K562 (cell line): ENCODE results near the gene CNR2. TPM values are rescaled to one million over a fixed set of nuclear protein-coding genes. Genes with fewer than 3 reads are reported as not detected.
A peak's percentile ranks its signal among the peaks of the same experiment; 100 is the strongest.

ENCODE experiments used
- ATAC-seq: fragments of 200-7000 bp; cut with Tn5 transposase; 3 replicates; pipeline ENCODE4 v1.9.1; 2020; ENCODE audit warnings: moderate library complexity
- BruUV-seq: library from RNA; stranded (reverse); fragments of 400-500 nt; replicated peaks from 2 replicates; lab custom pipeline; 2021; lab: Mats Ljungman, UMichigan
- CTCF ChIA-PET: fragments of 300-600 bp; formaldehyde crosslinking; extraction: SDS; loops from one replicate; lab custom pipeline; 2021; ENCODE audit warnings: low intra/inter-chr PET ratio; lab: Yijun Ruan, JAX
- POLR2A ChIA-PET: fragments of 300-600, 350-650 bp; sonication (Branson Sonifier 250); formaldehyde crosslinking; extraction: SDS; loops from one replicate; lab custom pipeline; 2021; ENCODE audit warnings: antibody characterized with exemption, inconsistent platforms; lab: Yijun Ruan, JAX
- DNase-seq, 4 experiments: peaks; one replicate each; pipeline versions ENCODE4 v3.0.0 to v3.0.0-alpha.2; 2011 to 2018; ENCODE audit warnings: low spot score in 3 of 4, mixed read lengths in 3 of 4; ENCODE audit errors: extremely low read depth in 1 of 4
- FAIRE-seq: peaks from 2 replicates; lab custom pipeline; 2011; peaks lifted over from hg19 to GRCh38; lab: Jason Lieb, UNC
- H2AFZ ChIP-seq: 2 replicates; pipeline ENCODE4 v1.6.0; 2011; ENCODE audit warnings: low read depth, low read length, control low read depth, inconsistent platforms
- H3K27ac ChIP-seq: fragments of 200-600 bp; 3 replicates; pipeline ENCODE4 v1.8.0; 2011; ENCODE audit warnings: low read depth, mild to moderate bottlenecking, control low read depth, inconsistent platforms, low read length, moderate library complexity, mixed read lengths; ENCODE audit errors: extremely low read depth
- H3K27me3 ChIP-seq, 2 experiments: fragments of 300-600 bp in 1 of 2; 2 replicates in 1 of 2; 3 replicates in 1 of 2; pipeline versions ENCODE4 v1.6.0 to v1.8.0; 2011; ENCODE audit warnings: inconsistent platforms in 2 of 2, low read length in 2 of 2, mild to moderate bottlenecking in 1 of 2, mixed read lengths in 1 of 2, moderate library complexity in 1 of 2; ENCODE audit not compliant: control insufficient read depth in 2 of 2, insufficient read depth in 2 of 2
- H3K36me3 ChIP-seq: fragments of 300-600 bp; 3 replicates; pipeline ENCODE4 v1.8.0; 2011; ENCODE audit warnings: mild to moderate bottlenecking, low read length, inconsistent platforms; ENCODE audit not compliant: control insufficient read depth, insufficient read depth
- H3K4me1 ChIP-seq, 2 experiments: fragments of 200-600 bp in 1 of 2; replicated peaks in 1 of 2; 2 replicates in 1 of 2; 3 replicates in 1 of 2; pipeline versions ENCODE4 v1.5.1 to v1.8.0; 2011; ENCODE audit warnings: inconsistent platforms in 2 of 2, low read length in 2 of 2, mild to moderate bottlenecking in 1 of 2, mixed read lengths in 1 of 2, moderate library complexity in 1 of 2; ENCODE audit not compliant: control insufficient read depth in 2 of 2, insufficient read depth in 2 of 2
- H3K4me2 ChIP-seq: 2 replicates; pipeline ENCODE4 v1.6.1; 2011; ENCODE audit warnings: low read length, control low read depth, inconsistent platforms, mixed read lengths; ENCODE audit not compliant: insufficient read depth
- H3K4me3 ChIP-seq: fragments of 200-600 bp; sonication (generic), shearing (Covaris generic); 2 replicates; pipeline ENCODE4 v1.5.1; 2016; ENCODE audit warnings: control low read depth, inconsistent platforms
- H3K79me2 ChIP-seq: fragments of 200-600 bp; 3 replicates; pipeline ENCODE4 v1.8.0; 2011; ENCODE audit warnings: low read length, inconsistent platforms; ENCODE audit not compliant: control insufficient read depth, insufficient read depth
- H3K9ac ChIP-seq, 2 experiments: 2 replicates each; pipeline versions ENCODE4 v1.6.0 to v1.6.1; 2011; ENCODE audit warnings: low read depth in 2 of 2, low read length in 2 of 2, control low read depth in 1 of 2, inconsistent platforms in 1 of 2, mild to moderate bottlenecking in 1 of 2, mixed read lengths in 1 of 2; ENCODE audit not compliant: insufficient read depth in 1 of 2
- H3K9me1 ChIP-seq: one replicate; pipeline ENCODE4 v1.6.0; 2011; ENCODE audit warnings: inconsistent platforms, mild to moderate bottlenecking, low read length, moderate library complexity; ENCODE audit not compliant: control insufficient read depth, insufficient read depth
- H3K9me3 ChIP-seq: replicated peaks from 2 replicates; pipeline ENCODE4 v1.5.1; 2011; ENCODE audit warnings: low read depth, low read length, inconsistent platforms; ENCODE audit not compliant: control insufficient read depth, insufficient read depth
- H4K20me1 ChIP-seq: replicated peaks from 2 replicates; pipeline ENCODE4 v1.6.1; 2011; ENCODE audit warnings: low read length, inconsistent platforms, mixed read lengths; ENCODE audit not compliant: control insufficient read depth, insufficient read depth
- CBFA2T2 ChIP-seq: fragments of 450-650 bp; conservative IDR thresholded peaks from 2 replicates; pipeline ENCODE4 v1.6.1; 2017; ENCODE audit warnings: mild to moderate bottlenecking
- CBFA2T3 ChIP-seq: fragments of 450-650 bp; IDR thresholded peaks from 2 replicates; pipeline ENCODE4 v1.6.1; 2017
- DACH1 ChIP-seq: fragments of 450-650 bp; IDR thresholded peaks from 2 replicates; pipeline ENCODE4 v1.6.1; 2018; ENCODE audit not compliant: partially characterized antibody
- ETV5 ChIP-seq: sonication (generic); formaldehyde crosslinking; IDR thresholded peaks from 2 replicates; pipeline ENCODE4 v1.4.0; 2020; ENCODE audit warnings: low read depth, mild to moderate bottlenecking, missing genetic modification reagents
- FOXK1 ChIP-seq: sonication (generic); formaldehyde crosslinking; IDR thresholded peaks from 2 replicates; pipeline ENCODE4 v1.8.0; 2022; ENCODE audit warnings: missing genetic modification reagents, mild to moderate bottlenecking, borderline replicate concordance
- FOXP1 ChIP-seq: sonication (generic); formaldehyde crosslinking; IDR thresholded peaks from 2 replicates; pipeline ENCODE4 v1.8.0; 2022; ENCODE audit warnings: mild to moderate bottlenecking, missing genetic modification reagents
- JUN ChIP-seq, 2 experiments: sonication (generic) in 1 of 2; formaldehyde crosslinking in 1 of 2; IDR thresholded peaks; 2 replicates each; pipeline versions ENCODE4 v1.6.1 to v1.8.0; 2012 to 2022; ENCODE audit warnings: borderline replicate concordance in 2 of 2, mild to moderate bottlenecking in 2 of 2, improper control_type of control experiment in 1 of 2, low read depth in 1 of 2, low read length in 1 of 2, missing genetic modification reagents in 1 of 2
- NCOR1 ChIP-seq: fragments of 450-650 bp; IDR thresholded peaks from 2 replicates; pipeline ENCODE4 v1.6.1; 2016; ENCODE audit warnings: mild to moderate bottlenecking, moderate library complexity
- NONO ChIP-seq, 2 experiments: fragments of 200-400 bp in 1 of 2; fragments of 450-650 bp in 1 of 2; formaldehyde crosslinking in 1 of 2; IDR thresholded peaks; 2 replicates each; pipeline ENCODE4 v1.6.1; 2017; ENCODE audit warnings: low read depth in 2 of 2, mild to moderate bottlenecking in 2 of 2, moderate library complexity in 2 of 2, low read length in 1 of 2
- SAFB ChIP-seq: fragments of 200-400 bp; formaldehyde crosslinking; IDR thresholded peaks from 2 replicates; pipeline ENCODE4 v1.6.1; 2017; ENCODE audit warnings: low read depth, low read length, borderline replicate concordance
- TCF3 ChIP-seq: sonication (generic); formaldehyde crosslinking; IDR thresholded peaks from 2 replicates; pipeline ENCODE4 v1.4.0; 2020; ENCODE audit warnings: mild to moderate bottlenecking, missing genetic modification reagents
- TEAD4 ChIP-seq, 2 experiments: sonication (generic) in 1 of 2; formaldehyde crosslinking in 1 of 2; IDR thresholded peaks; 2 replicates each; pipeline versions ENCODE4 v1.6.1 to v1.8.0; 2012 to 2022; ENCODE audit warnings: borderline replicate concordance in 1 of 2, inconsistent platforms in 1 of 2, low read length in 1 of 2, mild to moderate bottlenecking in 1 of 2, missing genetic modification reagents in 1 of 2
- ZFP36 ChIP-seq: fragments of 150-350 bp; IDR thresholded peaks from 2 replicates; pipeline ENCODE4 v1.6.1; 2018; ENCODE audit warnings: low read length, low read depth; ENCODE audit not compliant: partially characterized antibody
- WGBS: fragments of 100-300 bp; shearing (Covaris generic); methylation state at CpG from one replicate; pipeline ENCODE4 v1.1.6; 2016; ENCODE audit warnings: low coverage, mixed read lengths; ENCODE audit not compliant: insufficient coverage; ENCODE audit errors: missing lambda C conversion rate; 5-methylcytosine and 5-hydroxymethylcytosine counted together
- in situ Hi-C: fragments of 300-500 bp; cut with MboI; formaldehyde crosslinking; loops from 4 replicates; pipeline ENCODE4 v1.15.0; 2018; ENCODE audit warnings: inconsistent platforms, mixed read lengths
- intact Hi-C: fragments of 100-400 bp; cut with micrococcal nuclease; formaldehyde crosslinking; loops from 2 replicates; pipeline ENCODE4 v1.14.2; 2022
- polyA plus RNA-seq, 8 experiments: library from polyadenylated mRNA; depleted of rRNA in 4 of 8; stranded (reverse) in 5 of 8; unstranded in 3 of 8; fragments of >200 nt; fragmentation: Nextera tagmentation in 2 of 8; fragmentation: Illumina TruSeq in 1 of 8; extraction: Ambion mirVana in 2 of 8; extraction: Trizol in 1 of 8; gene quantifications; 2 replicates each; pipeline versions ENCODE4 v1.2.1 to v1.2.3, GENCODE V29; 2011 to 2014; ENCODE audit warnings: inconsistent platforms in 1 of 8, missing spikeins in 1 of 8
- total RNA-seq, 7 experiments: library from RNA; depleted of rRNA in 6 of 7; stranded (reverse); fragments of >200 nt in 6 of 7; fragmentation: Illumina TruSeq in 2 of 7; extraction: Trizol in 2 of 7; gene quantifications; 2 replicates each; pipeline versions ENCODE4 v1.2.1 to v1.2.3, GENCODE V29; 2011 to 2021; ENCODE audit warnings: low replicate concordance in 1 of 7
- TF ChIP-seq, protein P1 (sequence below): fragments of 450-650 bp; IDR thresholded peaks from 2 replicates; pipeline ENCODE4 v1.6.1; 2016
- TF ChIP-seq, protein P2 (sequence below): sonication (generic); formaldehyde crosslinking; IDR thresholded peaks from 2 replicates; pipeline ENCODE4 v1.8.0; 2022; ENCODE audit warnings: mild to moderate bottlenecking, missing genetic modification reagents

The CNR2 gene
- total and polyA plus RNA-seq, 9 of the 15 experiments (the other 6 are each of a cell fraction or from before 2014, with no cell fraction given) = not detected

DNA sequence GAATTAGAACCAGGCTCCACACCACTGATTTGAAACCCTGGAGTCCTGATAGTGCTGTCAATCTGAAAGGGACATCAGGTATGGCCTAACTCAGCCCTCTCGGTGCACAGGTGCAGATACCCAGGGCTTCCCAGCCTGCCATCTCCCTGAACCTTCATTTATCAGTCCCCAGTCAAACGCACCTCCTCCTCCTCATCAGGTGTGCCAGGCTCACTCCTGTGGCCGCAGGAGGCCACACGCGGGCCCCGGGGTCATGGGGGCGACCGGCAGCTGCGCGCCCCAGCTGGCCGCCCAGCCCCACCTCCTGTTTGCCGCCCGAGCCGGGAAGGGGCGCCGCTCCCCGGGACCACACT is 45.6 kb downstream of the CNR2 start:
- FAIRE-seq (peak; percentile 37), ATAC-seq (peak; percentile 44; the same call in 1 of the 3 replicates), DNase-seq (peak; percentile 45 to 76 (median 70))
- H3K9me1 ChIP-seq = no peaks in the 10 kb centered on the region
- BruUV-seq = no TSS peak
- peak overlapping the region; percentile 72 for H3K4me3 ChIP-seq
- POLR2A ChIA-PET = interaction anchor here (1.0 kb wide), 1 partner anchor 51 kb away, joined by 3 read pairs; no protein-coding TSS in a partner anchor
- H3K79me2 ChIP-seq = no peaks in the 10 kb centered on the region; the same call in 2 of the 3 replicates
- CTCF ChIA-PET = interaction anchor here (0.7 to 2.7 kb wide), 4 partner anchors 56 to 211 kb away, joined by 3 to 14 read pairs (median 6); no protein-coding TSS in a partner anchor
- H4K20me1 ChIP-seq = no peaks in the 10 kb centered on the region
- in situ Hi-C loops (no loop called here), intact Hi-C loops (loop anchor here (5.0 kb wide), 1 partner anchor 50 kb away; no protein-coding TSS in a partner anchor)
- H3K9me3 ChIP-seq = no peaks in the 10 kb centered on the region
- peaks cover 14 to 21% of the 10 kb centered on the region in 2 experiments for H3K4me1 ChIP-seq
- H3K27ac ChIP-seq = 0 out of 3 replicates have a peak overlapping the region, but pooled peaks have one; percentile 6
- H3K4me2 ChIP-seq = peak overlapping the region; percentile 83
- H2AFZ ChIP-seq = peak overlapping the region; percentile 99
- WGBS = 2% methylated on average over 17 of the region's 17 CpGs
- H3K27me3 ChIP-seq = no peaks in the 10 kb centered on the region
- H3K9ac ChIP-seq = peak overlapping the region; percentile 64 to 93
- H3K36me3 ChIP-seq = peaks cover 19% of the 10 kb centered on the region; the same call in 2 of the 3 replicates
- TF ChIP-seq FOXP1 (CRISPR knock-in tag) (peak; percentile 23; the same call in 1 of the 2 replicates), TEAD4 (IDR thresholded peaks at IDR 0.05; ENCODE audit: low read length) (peak; percentile 39; the same call in 1 of the 2 replicates), TEAD4 (CRISPR knock-in tag; IDR thresholded peaks at IDR 0.05; ENCODE audit: borderline replicate concordance) (no peak), CBFA2T2 (peak; percentile 80), NCOR1 (peak; percentile 5; the same call in 1 of the 2 replicates), TCF3 (peak; percentile 63), CBFA2T3 (peak; percentile 84), ZFP36 (no peak), SAFB (0 out of 2 replicates have a peak, but pooled peaks have one; percentile 36), NONO (IDR thresholded peaks at IDR 0.05; ENCODE audit: low read depth in 2 of 2, low read length in 1 of 2) (no peak), JUN (IDR thresholded peaks at IDR 0.05; ENCODE audit: borderline replicate concordance, low read depth, low read length) (no peak), JUN (CRISPR knock-in tag; IDR thresholded peaks at IDR 0.05; ENCODE audit: borderline replicate concordance) (0 out of 2 replicates have a peak, but pooled peaks have one; percentile 11), DACH1 (peak; percentile 38), FOXK1 (CRISPR knock-in tag) (0 out of 2 replicates have a peak, but pooled peaks have one; percentile 9), ETV5 (CRISPR knock-in tag) (0 out of 2 replicates have a peak, but pooled peaks have one; percentile 9)
- TF ChIP-seq, protein P1, sequence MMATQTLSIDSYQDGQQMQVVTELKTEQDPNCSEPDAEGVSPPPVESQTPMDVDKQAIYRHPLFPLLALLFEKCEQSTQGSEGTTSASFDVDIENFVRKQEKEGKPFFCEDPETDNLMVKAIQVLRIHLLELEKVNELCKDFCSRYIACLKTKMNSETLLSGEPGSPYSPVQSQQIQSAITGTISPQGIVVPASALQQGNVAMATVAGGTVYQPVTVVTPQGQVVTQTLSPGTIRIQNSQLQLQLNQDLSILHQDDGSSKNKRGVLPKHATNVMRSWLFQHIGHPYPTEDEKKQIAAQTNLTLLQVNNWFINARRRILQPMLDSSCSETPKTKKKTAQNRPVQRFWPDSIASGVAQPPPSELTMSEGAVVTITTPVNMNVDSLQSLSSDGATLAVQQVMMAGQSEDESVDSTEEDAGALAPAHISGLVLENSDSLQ = peak; percentile 61
- TF ChIP-seq, protein P2, sequence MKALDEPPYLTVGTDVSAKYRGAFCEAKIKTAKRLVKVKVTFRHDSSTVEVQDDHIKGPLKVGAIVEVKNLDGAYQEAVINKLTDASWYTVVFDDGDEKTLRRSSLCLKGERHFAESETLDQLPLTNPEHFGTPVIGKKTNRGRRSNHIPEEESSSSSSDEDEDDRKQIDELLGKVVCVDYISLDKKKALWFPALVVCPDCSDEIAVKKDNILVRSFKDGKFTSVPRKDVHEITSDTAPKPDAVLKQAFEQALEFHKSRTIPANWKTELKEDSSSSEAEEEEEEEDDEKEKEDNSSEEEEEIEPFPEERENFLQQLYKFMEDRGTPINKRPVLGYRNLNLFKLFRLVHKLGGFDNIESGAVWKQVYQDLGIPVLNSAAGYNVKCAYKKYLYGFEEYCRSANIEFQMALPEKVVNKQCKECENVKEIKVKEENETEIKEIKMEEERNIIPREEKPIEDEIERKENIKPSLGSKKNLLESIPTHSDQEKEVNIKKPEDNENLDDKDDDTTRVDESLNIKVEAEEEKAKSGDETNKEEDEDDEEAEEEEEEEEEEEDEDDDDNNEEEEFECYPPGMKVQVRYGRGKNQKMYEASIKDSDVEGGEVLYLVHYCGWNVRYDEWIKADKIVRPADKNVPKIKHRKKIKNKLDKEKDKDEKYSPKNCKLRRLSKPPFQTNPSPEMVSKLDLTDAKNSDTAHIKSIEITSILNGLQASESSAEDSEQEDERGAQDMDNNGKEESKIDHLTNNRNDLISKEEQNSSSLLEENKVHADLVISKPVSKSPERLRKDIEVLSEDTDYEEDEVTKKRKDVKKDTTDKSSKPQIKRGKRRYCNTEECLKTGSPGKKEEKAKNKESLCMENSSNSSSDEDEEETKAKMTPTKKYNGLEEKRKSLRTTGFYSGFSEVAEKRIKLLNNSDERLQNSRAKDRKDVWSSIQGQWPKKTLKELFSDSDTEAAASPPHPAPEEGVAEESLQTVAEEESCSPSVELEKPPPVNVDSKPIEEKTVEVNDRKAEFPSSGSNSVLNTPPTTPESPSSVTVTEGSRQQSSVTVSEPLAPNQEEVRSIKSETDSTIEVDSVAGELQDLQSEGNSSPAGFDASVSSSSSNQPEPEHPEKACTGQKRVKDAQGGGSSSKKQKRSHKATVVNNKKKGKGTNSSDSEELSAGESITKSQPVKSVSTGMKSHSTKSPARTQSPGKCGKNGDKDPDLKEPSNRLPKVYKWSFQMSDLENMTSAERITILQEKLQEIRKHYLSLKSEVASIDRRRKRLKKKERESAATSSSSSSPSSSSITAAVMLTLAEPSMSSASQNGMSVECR (CRISPR knock-in tag) = peak; percentile 20; the same call in 1 of the 2 replicates
